ENCODE results near the gene RMRP.
A peak's percentile ranks its signal among the peaks of the same experiment; 100 is the strongest.

RMRP gene

GRCh38 chr9:35696520-35697215 is 38.8 kb upstream of the RMRP start:
- ChIA-PET CTCF (interaction anchor here (0.6 to 1.8 kb wide), 18 partner anchors 8 to 74 kb away, joined by 3 to 11 read pairs (median 4); partner anchors contain the start of genes ARHGEF39, CREB3, RGP1 and TLN1), POLR2A (interaction anchor here (1.0 to 1.5 kb wide), 5 partner anchors 20 to 52 kb away, joined by 3 to 5 read pairs (median 3); partner anchors contain the start of genes CCDC107, CREB3, GBA2 and RGP1)
- peak; percentile 74 for DNase-seq (ENCODE audit: extremely low spot score)
- TF ChIP-seq ZNF384 (IDR thresholded peaks at IDR 0.05), result no peak
- no peak for TF ChIP-seq ARNT (IDR thresholded peaks at IDR 0.05)
- no peak for TF ChIP-seq NFRKB (IDR thresholded peaks at IDR 0.05)
- TF ChIP-seq SUZ12 (IDR thresholded peaks at IDR 0.05), result no peak
- no peak for TF ChIP-seq PKNOX1 (IDR thresholded peaks at IDR 0.05)
- TF ChIP-seq SP1 (IDR thresholded peaks at IDR 0.05), result no peak
- no peak for TF ChIP-seq L3MBTL2 (conservative IDR thresholded peaks at IDR 0.05)
- TF ChIP-seq FOXM1 (IDR thresholded peaks at IDR 0.05; ENCODE audit: borderline replicate concordance), result no peak
- no peak for TF ChIP-seq FOXA1 (IDR thresholded peaks at IDR 0.05)
- no peak for TF ChIP-seq BHLHE40 (IDR thresholded peaks at IDR 0.05; ENCODE audit: borderline replicate concordance)
- no peak for TF ChIP-seq FOXK2 (IDR thresholded peaks at IDR 0.05)
- TF ChIP-seq TARDBP (IDR thresholded peaks at IDR 0.05), result no peak
- no peak for TF ChIP-seq HDGF (IDR thresholded peaks at IDR 0.05; ENCODE audit: borderline replicate concordance)

- no peak for DNase-seq (ENCODE audit: extremely low spot score)
- POLR2A ChIA-PET, result interaction anchor here (1.0 to 2.3 kb wide), 6 partner anchors 20 to 53 kb away, joined by 3 to 6 read pairs (median 4); partner anchors contain the start of genes ARHGEF39, CCDC107, CREB3 and GBA2
- TF ChIP-seq FOXK2 (IDR thresholded peaks at IDR 0.05) (no peak), SP1 (IDR thresholded peaks at IDR 0.05) (no peak), SUZ12 (IDR thresholded peaks at IDR 0.05) (no peak), NFRKB (IDR thresholded peaks at IDR 0.05) (no peak), ZNF384 (IDR thresholded peaks at IDR 0.05) (no peak), CTBP1 (IDR thresholded peaks at IDR 0.05; ENCODE audit: borderline replicate concordance) (no peak), FOXA1 (IDR thresholded peaks at IDR 0.05) (no peak), LEF1 (IDR thresholded peaks at IDR 0.05; ENCODE audit: borderline replicate concordance) (no peak), HDGF (IDR thresholded peaks at IDR 0.05; ENCODE audit: borderline replicate concordance) (no peak), L3MBTL2 (conservative IDR thresholded peaks at IDR 0.05) (no peak)
- CTCF ChIA-PET, result interaction anchor here (0.6 to 1.8 kb wide), 12 partner anchors 8 to 75 kb away, joined by 3 to 11 read pairs (median 4); partner anchors contain the start of genes CREB3, RGP1 and TLN1
Observed at GRCh38 chr9:35695943-35696401, 38.2 kb upstream of the RMRP start.

GRCh38 chr9:35691757-35692301 is 34.0 kb upstream of the RMRP start:
- CTCF ChIA-PET, result interaction anchor here (0.7 to 1.4 kb wide), 2 partner anchors 33 to 260 kb away, joined by 4 to 5 read pairs; partner anchors contain the start of gene CCDC107
- POLR2A ChIA-PET, result interaction anchor here (1.8 kb wide), 1 partner anchor 31 kb away, joined by 6 read pairs; no protein-coding TSS in a partner anchor
- TF ChIP-seq ELF4 (IDR thresholded peaks at IDR 0.05), result no peak
- TF ChIP-seq LEF1 (IDR thresholded peaks at IDR 0.05; ENCODE audit: borderline replicate concordance), result no peak
- no peak for TF ChIP-seq FOXM1 (IDR thresholded peaks at IDR 0.05; ENCODE audit: borderline replicate concordance)
- TF ChIP-seq ZNF384 (IDR thresholded peaks at IDR 0.05), result no peak
- TF ChIP-seq BHLHE40 (IDR thresholded peaks at IDR 0.05; ENCODE audit: borderline replicate concordance), result no peak
- no peak for TF ChIP-seq SP1 (IDR thresholded peaks at IDR 0.05)
- TF ChIP-seq HDGF (IDR thresholded peaks at IDR 0.05; ENCODE audit: borderline replicate concordance), result no peak
- no peak for TF ChIP-seq CTBP1 (IDR thresholded peaks at IDR 0.05; ENCODE audit: borderline replicate concordance)
- no peak for TF ChIP-seq FOXA1 (IDR thresholded peaks at IDR 0.05)
- TF ChIP-seq FOXK2 (IDR thresholded peaks at IDR 0.05), result no peak
- no peak for TF ChIP-seq SUZ12 (IDR thresholded peaks at IDR 0.05)
- no peak for TF ChIP-seq ARNT (IDR thresholded peaks at IDR 0.05)
- no peak for TF ChIP-seq L3MBTL2 (conservative IDR thresholded peaks at IDR 0.05)
- TF ChIP-seq TARDBP (IDR thresholded peaks at IDR 0.05), result no peak
- TF ChIP-seq NFRKB (IDR thresholded peaks at IDR 0.05), result no peak
- no peak for TF ChIP-seq PKNOX1 (IDR thresholded peaks at IDR 0.05)
- no peak for DNase-seq (ENCODE audit: extremely low spot score)

- TF ChIP-seq CTBP1 (IDR thresholded peaks at IDR 0.05; ENCODE audit: borderline replicate concordance) (no peak), TARDBP (IDR thresholded peaks at IDR 0.05) (no peak), BHLHE40 (IDR thresholded peaks at IDR 0.05; ENCODE audit: borderline replicate concordance) (no peak), SP1 (IDR thresholded peaks at IDR 0.05) (no peak), HDGF (IDR thresholded peaks at IDR 0.05; ENCODE audit: borderline replicate concordance) (no peak), PKNOX1 (IDR thresholded peaks at IDR 0.05) (no peak), LEF1 (IDR thresholded peaks at IDR 0.05; ENCODE audit: borderline replicate concordance) (no peak), ELF4 (IDR thresholded peaks at IDR 0.05) (no peak), L3MBTL2 (conservative IDR thresholded peaks at IDR 0.05) (no peak), NFRKB (IDR thresholded peaks at IDR 0.05) (no peak), FOXA1 (IDR thresholded peaks at IDR 0.05) (no peak), ARNT (IDR thresholded peaks at IDR 0.05) (no peak), SUZ12 (IDR thresholded peaks at IDR 0.05) (no peak), FOXM1 (IDR thresholded peaks at IDR 0.05; ENCODE audit: borderline replicate concordance) (no peak), ZNF384 (IDR thresholded peaks at IDR 0.05) (no peak), FOXK2 (IDR thresholded peaks at IDR 0.05) (no peak)
- POLR2A ChIA-PET, result interaction anchor here (0.6 to 1.9 kb wide), 6 partner anchors 10 to 41 kb away, joined by 3 to 14 read pairs (median 4); partner anchors contain the start of genes ARHGEF39, CCDC107, CREB3 and RMRP
- DNase-seq (ENCODE audit: extremely low spot score), result no peak
- CTCF ChIA-PET, result interaction anchor here (1.4 kb wide), 1 partner anchor 33 kb away, joined by 5 read pairs; the partner anchor contains the start of gene CCDC107
Observed at GRCh38 chr9:35691334-35691650, 33.5 kb upstream of the RMRP start.
